ENCODE measurements around the gene C1orf167.

- no peak for TF ChIP-seq EGR1 (IDR thresholded peaks at IDR 0.05; ENCODE audit: low read depth in 2 of 2)
- no peak for TF ChIP-seq CTCF (IDR thresholded peaks at IDR 0.05; ENCODE audit: low read depth, low read length, missing input control)
- no peak for TF ChIP-seq JUND (IDR thresholded peaks at IDR 0.05)
- no peak for TF ChIP-seq REST (IDR thresholded peaks at IDR 0.05)
- TF ChIP-seq GABPA (IDR thresholded peaks at IDR 0.05 in 1 of 2, conservative IDR thresholded peaks at IDR 0.05 in 1 of 2), result no peak
- TF ChIP-seq SP1 (IDR thresholded peaks at IDR 0.05), result no peak
- TF ChIP-seq HNF4G (IDR thresholded peaks at IDR 0.05), result no peak
- TF ChIP-seq TAF1 (conservative IDR thresholded peaks at IDR 0.05), result no peak
- no peak for TF ChIP-seq ZBTB33 (IDR thresholded peaks at IDR 0.05)
These were observed 23.2 kb upstream of the C1orf167 start for GRCh38 chr1:11738783-11739182.
